ENCODE data around the gene SNAPC5.

The SNAPC5 gene

DNA sequence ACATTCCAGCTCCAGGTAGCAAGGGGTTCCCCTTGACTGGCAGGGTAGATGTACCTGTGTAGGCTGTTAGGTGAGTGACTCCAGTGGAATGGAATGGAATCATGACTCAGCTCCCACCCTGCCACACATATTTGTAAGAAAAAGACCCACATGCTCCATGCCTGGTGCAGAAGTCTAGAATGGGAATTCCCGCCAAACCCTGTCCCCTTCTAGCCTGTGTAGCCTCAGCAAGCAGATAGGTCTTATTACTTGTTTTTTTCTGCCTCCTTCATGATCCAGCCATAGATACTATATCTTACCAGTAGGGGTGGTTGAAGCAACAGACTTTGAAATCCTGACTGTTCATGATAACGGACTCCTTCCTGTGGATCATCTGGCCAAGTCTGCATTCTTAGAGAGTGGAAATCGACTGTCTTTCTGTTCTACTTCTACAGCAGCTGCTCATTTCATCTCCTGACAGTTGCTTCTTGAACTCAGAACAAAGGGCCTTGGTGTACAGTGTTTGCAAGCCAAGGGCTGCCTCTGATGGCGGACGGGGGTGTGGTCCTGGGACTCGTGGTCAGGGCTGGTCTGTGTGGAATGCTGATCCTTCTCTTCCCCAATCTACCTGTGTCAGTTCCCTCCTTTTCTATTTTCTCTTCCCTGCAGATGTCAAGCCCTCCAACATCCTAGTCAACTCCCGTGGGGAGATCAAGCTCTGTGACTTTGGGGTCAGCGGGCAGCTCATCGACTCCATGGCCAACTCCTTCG, 16.3 kb downstream of the SNAPC5 start:
- TF ChIP-seq, protein P1, sequence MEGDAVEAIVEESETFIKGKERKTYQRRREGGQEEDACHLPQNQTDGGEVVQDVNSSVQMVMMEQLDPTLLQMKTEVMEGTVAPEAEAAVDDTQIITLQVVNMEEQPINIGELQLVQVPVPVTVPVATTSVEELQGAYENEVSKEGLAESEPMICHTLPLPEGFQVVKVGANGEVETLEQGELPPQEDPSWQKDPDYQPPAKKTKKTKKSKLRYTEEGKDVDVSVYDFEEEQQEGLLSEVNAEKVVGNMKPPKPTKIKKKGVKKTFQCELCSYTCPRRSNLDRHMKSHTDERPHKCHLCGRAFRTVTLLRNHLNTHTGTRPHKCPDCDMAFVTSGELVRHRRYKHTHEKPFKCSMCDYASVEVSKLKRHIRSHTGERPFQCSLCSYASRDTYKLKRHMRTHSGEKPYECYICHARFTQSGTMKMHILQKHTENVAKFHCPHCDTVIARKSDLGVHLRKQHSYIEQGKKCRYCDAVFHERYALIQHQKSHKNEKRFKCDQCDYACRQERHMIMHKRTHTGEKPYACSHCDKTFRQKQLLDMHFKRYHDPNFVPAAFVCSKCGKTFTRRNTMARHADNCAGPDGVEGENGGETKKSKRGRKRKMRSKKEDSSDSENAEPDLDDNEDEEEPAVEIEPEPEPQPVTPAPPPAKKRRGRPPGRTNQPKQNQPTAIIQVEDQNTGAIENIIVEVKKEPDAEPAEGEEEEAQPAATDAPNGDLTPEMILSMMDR (conservative IDR thresholded peaks at IDR 0.05; ENCODE audit: low read depth, low read length) = no peak
- DNase-seq (ENCODE audit: low read depth) = no peak

DNA sequence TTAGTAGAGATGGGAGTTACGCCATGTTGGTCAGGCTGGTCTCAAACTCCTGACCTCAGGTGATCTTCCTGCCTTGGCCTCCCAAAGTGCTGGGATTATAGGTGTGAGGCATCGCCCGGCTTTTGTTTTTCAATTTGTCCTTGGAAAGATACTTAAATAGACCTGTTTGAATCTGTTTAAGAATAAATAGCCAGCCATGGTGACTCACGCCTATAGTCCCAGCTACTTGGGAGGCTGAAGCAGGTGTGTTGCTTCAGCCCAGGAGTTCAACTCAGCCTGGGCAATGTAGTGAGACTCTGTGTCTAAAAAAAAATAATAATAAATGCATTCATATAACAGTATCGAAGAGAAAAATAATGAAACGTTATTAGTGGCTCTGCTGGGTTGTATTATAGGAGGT, 17.3 kb downstream of the SNAPC5 start:
- H3K4me3 ChIP-seq (ENCODE audit: low read length) = no peak overlapping the region
- DNase-seq (ENCODE audit: low read depth) = no peak
- TF ChIP-seq, protein P1 (conservative IDR thresholded peaks at IDR 0.05; ENCODE audit: low read depth, low read length) = no peak

More for the DNA sequence above, 16.3 kb downstream of the SNAPC5 start:
- H3K4me3 ChIP-seq (ENCODE audit: low read length) = no peak overlapping the region

DNA sequence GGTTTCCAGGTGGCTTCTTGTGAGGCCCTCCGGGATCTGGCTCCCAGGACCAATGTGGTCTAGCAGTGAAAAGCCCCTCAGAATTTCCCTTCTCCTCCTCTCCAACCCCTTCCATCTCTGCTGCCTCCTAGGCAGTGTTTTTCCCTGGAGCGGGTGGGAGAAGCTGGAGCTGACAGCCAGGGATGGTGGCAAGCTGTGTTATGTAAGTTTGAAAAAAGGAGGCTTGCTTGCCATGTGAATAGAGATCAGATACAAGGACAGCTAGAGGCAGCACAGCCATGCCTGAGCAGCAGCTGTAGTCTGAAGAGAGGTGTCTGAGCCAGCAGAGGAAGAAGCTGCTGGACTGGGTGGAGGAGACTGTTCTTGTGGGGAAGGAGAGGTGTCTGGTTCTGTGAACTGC, 20.6 kb downstream of the SNAPC5 start:
- no peak for DNase-seq (ENCODE audit: low read depth)
- TF ChIP-seq, protein P1 (conservative IDR thresholded peaks at IDR 0.05; ENCODE audit: low read depth, low read length) = no peak
- H3K4me3 ChIP-seq (ENCODE audit: low read length) = no peak overlapping the region

DNA sequence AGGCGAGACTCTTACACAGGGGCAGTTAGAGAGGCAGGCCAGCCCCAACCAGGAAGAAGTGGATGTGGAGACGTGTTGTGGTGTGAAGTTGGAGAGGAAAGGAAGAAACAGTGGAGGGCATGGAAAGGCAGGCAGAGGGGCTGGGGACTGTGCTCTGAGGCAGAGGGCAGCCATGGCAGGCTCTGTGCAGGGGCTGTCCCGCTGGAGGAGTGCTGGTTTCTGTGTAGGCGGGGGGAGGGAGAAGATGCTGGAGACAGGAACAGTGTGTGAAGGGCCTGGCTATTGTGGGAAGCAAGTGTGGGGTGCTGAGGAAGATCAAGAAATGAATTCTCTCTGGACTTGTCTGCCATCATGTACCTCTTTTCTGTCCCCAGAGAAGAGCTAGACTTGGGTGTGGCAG, 21.0 kb downstream of the SNAPC5 start:
- H3K4me3 ChIP-seq (ENCODE audit: low read length) = no peak overlapping the region
- TF ChIP-seq, protein P1 (conservative IDR thresholded peaks at IDR 0.05; ENCODE audit: low read depth, low read length) = no peak
- no peak for DNase-seq (ENCODE audit: low read depth)

DNA sequence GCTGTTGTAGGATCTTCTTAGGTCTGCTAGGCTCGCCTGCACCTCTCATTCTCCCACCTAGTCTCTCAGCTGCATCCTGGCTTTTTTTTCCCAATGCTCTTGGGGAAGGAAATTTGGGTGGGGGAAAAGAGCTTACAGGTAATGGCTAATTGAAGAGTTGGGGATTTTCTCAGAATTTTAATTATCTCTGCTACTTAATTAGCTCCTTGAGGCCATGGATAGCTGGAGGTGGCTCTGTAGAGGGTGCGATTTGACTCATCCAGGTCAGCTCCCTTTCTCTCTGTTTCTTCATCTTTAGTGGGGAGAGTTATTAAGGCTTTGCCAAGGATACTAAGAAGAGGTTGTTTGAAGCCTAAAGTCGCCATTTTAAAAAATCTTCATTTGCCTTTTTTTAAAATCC, 22.6 kb downstream of the SNAPC5 start:
- TF ChIP-seq, protein P1 (conservative IDR thresholded peaks at IDR 0.05; ENCODE audit: low read depth, low read length) = no peak
- DNase-seq (ENCODE audit: low read depth) = no peak
- no peak overlapping the region for H3K4me3 ChIP-seq (ENCODE audit: low read length)

DNA sequence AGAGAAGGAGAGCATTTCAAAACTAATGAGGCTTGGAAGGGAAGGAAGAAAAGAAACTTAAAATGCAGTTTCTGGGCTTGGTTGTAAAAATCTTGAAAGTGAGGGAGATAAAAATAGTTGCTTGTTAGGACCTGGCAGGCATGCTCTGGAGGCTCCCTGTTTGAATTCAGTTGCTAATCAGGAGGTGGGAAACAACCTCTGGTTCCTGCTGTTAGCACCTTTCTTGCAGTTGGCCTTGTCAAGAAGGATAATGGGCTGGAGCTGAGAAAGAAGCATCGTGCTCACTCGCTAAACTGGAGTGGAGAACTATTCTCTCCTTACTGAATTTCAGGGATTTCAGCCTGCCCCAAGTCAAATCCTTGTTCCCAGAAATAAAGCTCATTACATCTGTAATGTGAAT, 23.4 kb downstream of the SNAPC5 start:
- DNase-seq (ENCODE audit: low read depth) = no peak
- TF ChIP-seq, protein P1 (conservative IDR thresholded peaks at IDR 0.05; ENCODE audit: low read depth, low read length) = no peak
- no peak overlapping the region for H3K4me3 ChIP-seq (ENCODE audit: low read length)
